Vagina (tissue), 2 donors: ENCODE measurements around the gene OR7C1. TPM values are rescaled to one million over a fixed set of nuclear protein-coding genes. Genes with fewer than 3 reads are reported as not detected.

Experiments used
- DNase-seq, 2 donors: peaks; one replicate each; pipeline ENCODE4 v3.0.0-alpha.2; 2017; ENCODE audit errors: extremely low spot score in 2 of 2
- H3K27ac ChIP-seq: fragments of 200-600 bp; sonication (generic); one replicate; pipeline ENCODE4 v1.5.1; 2019
- H3K27me3 ChIP-seq: fragments of 200-600 bp; sonication (generic); one replicate; pipeline ENCODE4 v1.5.1; 2019
- H3K36me3 ChIP-seq, 2 donors: fragments of 200-600 bp; sonication (generic); one replicate each; pipeline ENCODE4 v1.5.1; 2017 to 2019
- H3K4me1 ChIP-seq: fragments of 200-600 bp; sonication (generic); one replicate; pipeline ENCODE4 v1.5.1; 2019
- H3K4me3 ChIP-seq, 2 donors: fragments of 200-600 bp; sonication (generic); 1 replicate in 1 of 2; 2 replicates in 1 of 2; pipeline ENCODE4 v1.5.1; 2016 to 2019
- H3K9me3 ChIP-seq: fragments of 200-600 bp; sonication (generic); one replicate; pipeline ENCODE4 v1.5.1; 2019
- CTCF ChIP-seq, 3 experiments: fragments of 450-650 bp in 2 of 3; fragments of 200-600 bp in 1 of 3; sonication (generic) in 1 of 3; IDR thresholded peaks; one replicate each; pipeline ENCODE4 v1.5.1; 2017 to 2019; ENCODE audit warnings: antibody characterized with exemption in 3 of 3, mild to moderate bottlenecking in 2 of 3, moderate library complexity in 2 of 3
- POLR2A ChIP-seq, 2 donors: fragments of 450-650 bp; IDR thresholded peaks; one replicate each; pipeline ENCODE4 v1.6.1; 2017; ENCODE audit warnings: antibody characterized with exemption in 2 of 2, mild to moderate bottlenecking in 2 of 2, moderate library complexity in 2 of 2
- POLR2AphosphoS5 ChIP-seq, 2 donors: sonication (generic); formaldehyde crosslinking; IDR thresholded peaks; one replicate each; pipeline ENCODE4 v1.9.0; 2017; ENCODE audit warnings: antibody characterized with exemption in 2 of 2, mild to moderate bottlenecking in 2 of 2, low read depth in 1 of 2; ENCODE audit not compliant: insufficient read depth in 1 of 2
- intact Hi-C: fragments of 100-400 bp; cut with DNase I; formaldehyde crosslinking; loops from one replicate; pipeline ENCODE4 v1.15.1; 2023
- total RNA-seq: library from RNA; depleted of rRNA; stranded (reverse); fragments of >200 nt; gene quantifications from one replicate; pipeline ENCODE4 v1.2.3, GENCODE V29; 2016

The OR7C1 gene
- total RNA-seq, 1 donor from 2014 or later, result 0.74 TPM

GRCh38 chr19:14770944-14771839, 63.8 kb downstream of the OR7C1 start:
- Histone ChIP-seq H3K27ac (no peak overlapping the region), H3K4me3 (no peak overlapping the region), H3K27me3 (no peaks in the 10 kb centered on the region), H3K9me3 (no peaks in the 10 kb centered on the region), H3K4me1 (no peaks in the 10 kb centered on the region), H3K36me3 (no peaks in the 10 kb centered on the region)
- peak in 1 of 2 donors; percentile 67 for DNase-seq
- TF ChIP-seq CTCF (IDR thresholded peaks at IDR 0.05) (no peak), POLR2A (IDR thresholded peaks at IDR 0.05) (no peak), POLR2AphosphoS5 (IDR thresholded peaks at IDR 0.05; ENCODE audit: insufficient read depth in 1 of 2, low read depth in 1 of 2) (no peak)
- intact Hi-C loops, result no loop called here

GRCh38 chr19:14770136-14770535, 64.8 kb downstream of the OR7C1 start:
- Histone ChIP-seq H3K27me3 (no peaks in the 10 kb centered on the region), H3K4me3 (no peak overlapping the region), H3K36me3 (no peaks in the 10 kb centered on the region), H3K27ac (no peak overlapping the region), H3K4me1 (no peaks in the 10 kb centered on the region), H3K9me3 (no peaks in the 10 kb centered on the region)
- peak in 1 of 2 donors; percentile 34 for DNase-seq
- no peak for TF ChIP-seq POLR2AphosphoS5 (IDR thresholded peaks at IDR 0.05; ENCODE audit: insufficient read depth in 1 of 2, low read depth in 1 of 2)
- TF ChIP-seq POLR2A (IDR thresholded peaks at IDR 0.05), result no peak
- TF ChIP-seq CTCF (IDR thresholded peaks at IDR 0.05), result no peak
- intact Hi-C loops, result no loop called here

GRCh38 chr19:14769201-14769600, 65.8 kb downstream of the OR7C1 start:
- intact Hi-C loops, result loop anchor here (5.0 kb wide), 1 partner anchor 372 kb away; no protein-coding TSS in a partner anchor
- H3K4me1 ChIP-seq, result no peaks in the 10 kb centered on the region
- no peak overlapping the region for H3K4me3 ChIP-seq
- no peak overlapping the region for H3K27ac ChIP-seq
- no peaks in the 10 kb centered on the region for H3K27me3 ChIP-seq
- no peaks in the 10 kb centered on the region for H3K9me3 ChIP-seq
- no peaks in the 10 kb centered on the region for H3K36me3 ChIP-seq
- peak in 1 of 2 donors; percentile 64 for DNase-seq
- no peak for TF ChIP-seq POLR2AphosphoS5 (IDR thresholded peaks at IDR 0.05; ENCODE audit: insufficient read depth in 1 of 2, low read depth in 1 of 2)
- no peak for TF ChIP-seq POLR2A (IDR thresholded peaks at IDR 0.05)
- no peak for TF ChIP-seq CTCF (IDR thresholded peaks at IDR 0.05)

GRCh38 chr19:14768001-14768400, 67.0 kb downstream of the OR7C1 start:
- TF ChIP-seq CTCF (IDR thresholded peaks at IDR 0.05) (no peak), POLR2AphosphoS5 (IDR thresholded peaks at IDR 0.05; ENCODE audit: insufficient read depth in 1 of 2, low read depth in 1 of 2) (no peak), POLR2A (IDR thresholded peaks at IDR 0.05) (no peak)
- Histone ChIP-seq H3K27me3 (no peaks in the 10 kb centered on the region), H3K36me3 (no peaks in the 10 kb centered on the region), H3K4me3 (no peak overlapping the region), H3K27ac (no peak overlapping the region), H3K4me1 (no peaks in the 10 kb centered on the region), H3K9me3 (no peaks in the 10 kb centered on the region)
- intact Hi-C loops, result loop anchor here (5.0 kb wide), 1 partner anchor 371 kb away; no protein-coding TSS in a partner anchor
- DNase-seq, result peak in 1 of 2 donors; percentile 70
